ENCODE measurements around the gene MYH4. TPM values are rescaled to one million over a fixed set of nuclear protein-coding genes. Genes with fewer than 3 reads are reported as not detected.

Gene MYH4
- polyA plus RNA-seq, 3 donors from 2014 or later = not detected

DNA sequence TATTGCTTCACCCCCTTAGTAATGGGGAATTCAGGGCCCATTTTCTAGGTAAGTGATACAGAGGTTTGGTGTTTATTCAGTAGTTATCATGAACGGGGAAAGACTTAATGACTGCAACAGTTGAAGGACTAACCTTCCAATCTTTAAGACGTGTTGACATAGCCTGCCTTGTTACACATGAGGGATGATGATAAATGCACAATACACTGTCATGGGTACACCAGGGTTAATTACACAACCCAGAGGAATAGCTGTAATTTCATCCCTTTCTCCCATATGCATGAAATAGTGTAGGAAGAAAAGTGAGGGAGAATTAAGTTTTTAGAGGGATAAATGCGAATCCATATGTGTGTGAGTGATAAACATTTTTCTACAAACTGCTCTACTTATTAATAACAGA, 10.7 kb downstream of the MYH4 start:
- no peak overlapping the region for H3K27ac Mint-ChIP-seq

DNA sequence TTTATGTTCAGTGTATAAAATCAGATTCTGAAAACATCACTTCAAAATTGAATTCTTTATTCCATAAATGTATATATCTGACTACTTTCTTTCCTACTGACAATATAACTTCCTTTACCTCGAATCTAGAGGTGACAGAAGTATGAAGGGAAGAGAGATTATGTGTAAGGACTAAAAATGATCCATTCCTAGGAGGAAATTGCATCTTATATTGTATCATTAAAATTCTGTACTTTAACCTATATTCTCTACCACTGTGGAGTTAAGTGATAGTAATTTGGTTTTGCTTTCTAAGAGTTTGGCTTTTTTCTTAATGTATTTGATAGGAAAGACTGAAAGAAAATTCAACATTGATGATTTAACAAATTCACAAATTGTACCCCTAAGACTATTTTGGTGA, 11.4 kb downstream of the MYH4 start:
- no peak for DNase-seq
- Mint-ChIP-seq H3K27me3 (ENCODE audit: low read depth in 3 of 3) (peaks cover 0 to 4% (median 3%) of the 10 kb centered on the region in 3 donors), H3K36me3 (no peaks in the 10 kb centered on the region), H3K4me3 (no peak overlapping the region), H3K27ac (no peak overlapping the region), H3K4me1 (no peaks in the 10 kb centered on the region), H3K9me3 (no peaks in the 10 kb centered on the region)

More for the DNA sequence above, 10.7 kb downstream of the MYH4 start:
- H3K27me3 Mint-ChIP-seq (ENCODE audit: low read depth in 3 of 3) = peaks cover 0 to 4% (median 3%) of the 10 kb centered on the region in 3 donors
- H3K4me1 Mint-ChIP-seq = no peaks in the 10 kb centered on the region
- no peaks in the 10 kb centered on the region for H3K36me3 Mint-ChIP-seq
- no peaks in the 10 kb centered on the region for H3K9me3 Mint-ChIP-seq
- H3K4me3 Mint-ChIP-seq = no peak overlapping the region
- DNase-seq = no peak

DNA sequence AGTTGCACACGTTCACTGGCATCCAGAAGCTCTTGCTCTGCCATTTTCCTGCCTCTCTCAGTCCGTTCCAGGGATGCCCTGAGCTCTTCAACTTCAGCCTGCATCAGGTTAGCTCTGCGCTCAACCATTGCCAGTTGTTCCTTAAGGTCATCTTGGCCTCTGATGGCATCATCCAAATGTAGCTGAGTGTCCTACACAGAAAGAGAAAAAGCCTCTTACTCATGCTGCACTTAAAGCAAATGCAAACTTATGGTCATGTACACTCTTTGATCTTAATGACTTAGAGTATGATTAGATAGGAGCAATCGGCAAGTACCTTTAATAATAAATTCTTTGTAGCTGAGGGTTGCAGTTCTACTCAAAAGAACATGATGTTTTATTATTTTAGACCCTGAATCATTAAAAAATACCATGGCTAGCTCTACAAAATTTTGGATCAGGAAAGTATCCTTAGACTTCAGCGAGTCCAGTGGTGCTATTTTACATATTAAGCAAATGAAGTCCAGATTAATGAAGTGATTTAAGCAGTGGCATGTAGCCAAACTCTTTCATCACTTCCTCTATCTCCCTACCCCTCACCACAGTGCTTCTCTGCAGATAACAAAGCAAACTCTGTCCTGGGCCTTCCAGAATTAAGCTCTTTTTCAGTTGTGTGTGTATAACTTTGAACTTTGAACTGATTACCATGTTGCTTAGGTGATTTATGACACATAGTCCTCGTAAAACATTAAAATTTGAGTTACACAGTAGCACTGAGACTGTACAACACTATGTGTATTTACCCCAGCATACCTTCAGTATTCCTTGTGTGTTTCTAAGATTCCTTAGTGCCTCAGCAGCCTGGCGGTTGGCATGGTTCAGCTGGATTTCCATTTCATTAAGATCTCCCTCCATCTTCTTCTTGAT, 22.1 kb downstream of the MYH4 start:
- Mint-ChIP-seq H3K27ac (no peak overlapping the region), H3K4me3 (no peak overlapping the region), H3K36me3 (no peaks in the 10 kb centered on the region), H3K9me3 (no peaks in the 10 kb centered on the region), H3K27me3 (ENCODE audit: low read depth in 3 of 3) (peaks cover 0 to 13% (median 7%) of the 10 kb centered on the region in 3 donors), H3K4me1 (no peaks in the 10 kb centered on the region)
- DNase-seq = no peak

DNA sequence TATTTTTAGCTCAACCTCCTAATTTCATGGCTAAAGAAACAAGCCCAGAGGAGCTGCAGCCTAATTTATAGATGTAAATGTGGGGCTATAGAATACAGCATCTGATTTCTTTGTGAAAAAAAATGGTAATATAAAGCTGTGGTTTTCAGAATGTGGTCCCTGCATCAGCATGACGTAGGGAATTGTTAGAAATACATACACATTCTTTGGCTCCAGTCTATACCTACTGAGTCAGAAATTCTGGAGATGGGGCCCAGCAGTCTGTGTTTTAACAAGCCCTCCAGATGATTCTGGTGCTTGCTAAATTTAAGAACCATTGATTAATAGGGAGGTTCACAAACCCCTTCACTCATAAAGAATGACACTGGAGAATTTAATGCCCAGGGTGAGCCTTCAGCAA, 29.5 kb downstream of the MYH4 start:
- Mint-ChIP-seq H3K27me3 (ENCODE audit: low read depth in 3 of 3) (peaks cover 1 to 23% (median 7%) of the 10 kb centered on the region in 3 donors), H3K36me3 (no peaks in the 10 kb centered on the region)
- DNase-seq = no peak

DNA sequence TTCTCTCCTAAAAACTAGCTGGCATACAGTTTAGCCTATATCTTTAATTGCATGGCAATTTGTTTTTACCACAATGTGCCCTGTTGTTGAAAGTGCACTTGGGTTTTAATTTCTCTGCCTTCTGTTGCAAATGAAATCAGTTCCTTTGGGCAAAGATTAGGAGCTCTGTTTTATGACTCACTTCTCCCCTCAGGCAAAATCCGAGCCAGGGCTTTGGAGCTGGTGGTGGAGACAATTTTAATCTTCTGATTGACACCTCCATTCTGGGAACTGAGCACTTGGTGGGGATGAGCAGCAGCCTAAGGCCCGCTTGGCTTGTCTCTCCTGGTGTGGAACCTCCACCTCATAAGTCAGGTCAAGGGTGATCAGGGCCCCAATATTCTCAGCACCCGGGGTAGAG, 34.3 kb downstream of the MYH4 start:
- Mint-ChIP-seq H3K9me3 (peaks cover 0 to 9% (median 0%) of the 10 kb centered on the region in 6 donors), H3K27me3 (ENCODE audit: low read depth in 3 of 3) (peaks cover 0 to 39% (median 12%) of the 10 kb centered on the region in 3 donors), H3K27ac (no peak overlapping the region), H3K4me3 (no peak overlapping the region), H3K4me1 (no peaks in the 10 kb centered on the region), H3K36me3 (no peaks in the 10 kb centered on the region)
- DNase-seq = no peak

More for the DNA sequence above, 29.5 kb downstream of the MYH4 start:
- H3K4me3 Mint-ChIP-seq = no peak overlapping the region
- no peak overlapping the region for H3K27ac Mint-ChIP-seq
- H3K9me3 Mint-ChIP-seq = no peaks in the 10 kb centered on the region
- H3K4me1 Mint-ChIP-seq = no peaks in the 10 kb centered on the region

DNA sequence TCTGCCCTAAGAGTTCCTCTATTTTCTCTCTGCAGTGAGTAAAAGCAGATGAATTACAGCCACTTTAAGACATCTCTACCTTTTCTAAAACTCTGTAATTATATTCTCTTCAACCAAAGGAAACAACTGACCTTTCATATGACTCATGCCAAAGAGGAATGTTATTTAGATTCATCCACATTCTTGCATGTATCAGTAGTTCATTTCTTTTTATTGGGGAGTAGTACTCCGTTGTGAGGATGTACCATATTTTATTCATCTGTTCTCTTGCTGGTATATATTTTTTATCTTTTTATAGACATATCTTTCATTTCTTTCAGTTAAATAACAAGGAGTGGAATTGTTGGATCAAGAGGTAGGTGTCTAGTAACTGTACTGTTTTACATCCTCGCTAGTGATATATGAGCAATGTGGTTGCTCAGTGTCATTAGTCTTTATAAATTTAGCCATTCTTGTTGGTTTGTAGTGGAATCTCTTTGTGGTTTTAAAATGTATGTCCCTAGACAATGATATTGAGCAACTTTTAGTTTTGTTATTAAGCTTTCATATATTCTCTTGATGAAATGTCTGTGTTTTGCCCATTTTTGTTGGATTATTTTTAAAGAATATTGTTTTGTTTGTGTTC, 39.8 kb downstream of the MYH4 start:
- H3K9me3 Mint-ChIP-seq = peaks cover 0 to 9% (median 0%) of the 10 kb centered on the region in 6 donors
- no peak overlapping the region for H3K27ac Mint-ChIP-seq
- DNase-seq = no peak
- H3K27me3 Mint-ChIP-seq (ENCODE audit: low read depth in 3 of 3) = peaks cover 1 to 18% (median 7%) of the 10 kb centered on the region in 3 donors
- no peaks in the 10 kb centered on the region for H3K4me1 Mint-ChIP-seq
- no peak overlapping the region for H3K4me3 Mint-ChIP-seq
- H3K36me3 Mint-ChIP-seq = no peaks in the 10 kb centered on the region

DNA sequence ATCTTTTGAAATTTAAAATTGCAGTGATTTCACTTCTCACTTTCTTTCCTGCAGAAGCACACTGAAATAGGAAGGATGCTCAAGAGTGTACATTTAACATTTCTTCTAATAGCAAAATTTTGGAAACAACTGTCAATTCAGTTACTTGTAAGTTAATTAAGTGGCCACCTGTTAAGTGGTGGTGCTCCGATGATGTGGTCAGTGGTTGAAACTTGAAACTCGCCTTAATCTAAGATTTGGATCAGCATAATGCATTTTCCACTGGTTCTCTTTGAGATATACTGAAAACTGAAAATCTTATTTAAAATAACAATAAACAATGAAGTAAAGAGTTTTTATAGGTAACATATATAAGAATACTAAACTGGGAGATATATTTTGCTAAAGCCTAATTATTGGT, 40.6 kb downstream of the MYH4 start:
- Mint-ChIP-seq H3K4me3 (no peak overlapping the region), H3K9me3 (peaks cover 0 to 9% (median 0%) of the 10 kb centered on the region in 6 donors), H3K4me1 (no peaks in the 10 kb centered on the region), H3K27me3 (ENCODE audit: low read depth in 3 of 3) (peaks cover 1 to 16% (median 7%) of the 10 kb centered on the region in 3 donors), H3K36me3 (no peaks in the 10 kb centered on the region), H3K27ac (no peak overlapping the region)
- DNase-seq = no peak

DNA sequence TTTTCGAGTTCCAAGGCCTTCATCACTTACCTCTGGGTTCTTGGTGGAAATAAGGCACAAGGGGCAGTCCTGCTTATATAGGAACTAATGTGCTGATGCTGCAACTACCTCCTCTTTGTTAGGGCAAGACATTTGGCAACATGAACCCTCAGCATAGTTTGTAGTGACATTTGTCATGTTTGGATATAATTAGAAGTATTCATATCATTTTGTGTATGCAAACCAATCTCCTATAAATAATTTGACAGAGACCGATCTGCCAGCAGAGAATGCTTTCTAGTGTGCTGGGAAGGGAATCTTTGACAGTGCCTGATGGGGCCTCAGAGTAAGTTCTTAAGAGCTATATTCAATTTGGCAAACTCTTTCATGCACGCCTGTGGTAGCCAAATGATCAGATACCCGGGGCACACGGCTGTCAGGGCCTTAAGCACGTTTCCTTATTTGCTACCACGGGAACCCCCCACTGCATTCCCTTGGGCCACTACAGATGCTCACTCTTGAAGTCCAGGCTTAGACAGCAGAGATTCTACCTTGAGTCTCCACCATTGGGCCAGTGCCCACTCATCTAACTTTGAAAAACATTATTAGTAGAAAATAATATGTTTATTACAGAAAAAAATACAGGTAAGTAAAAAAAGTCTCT, 47.3 kb downstream of the MYH4 start, which contains the start of gene MYH8:
Gene MYH8, minus strand, starts transcription at position 51 of the 643 bp plus-strand sequence. CDS start 1,723 bp downstream, outside the sequence.
- H3K36me3 Mint-ChIP-seq = no peaks in the 10 kb centered on the region
- no peak within 1 kb of the TSS for H3K27ac Mint-ChIP-seq
- DNase-seq = no peak
- no peaks in the 10 kb centered on the region for H3K4me1 Mint-ChIP-seq
- peaks cover 0 to 2% (median 0%) of the 10 kb centered on the region in 6 donors for H3K9me3 Mint-ChIP-seq
- H3K27me3 Mint-ChIP-seq (ENCODE audit: low read depth in 3 of 3) = peaks cover 0 to 7% (median 2%) of the 10 kb centered on the region in 3 donors
- H3K4me3 Mint-ChIP-seq = no peak within 1 kb of the TSS

DNA sequence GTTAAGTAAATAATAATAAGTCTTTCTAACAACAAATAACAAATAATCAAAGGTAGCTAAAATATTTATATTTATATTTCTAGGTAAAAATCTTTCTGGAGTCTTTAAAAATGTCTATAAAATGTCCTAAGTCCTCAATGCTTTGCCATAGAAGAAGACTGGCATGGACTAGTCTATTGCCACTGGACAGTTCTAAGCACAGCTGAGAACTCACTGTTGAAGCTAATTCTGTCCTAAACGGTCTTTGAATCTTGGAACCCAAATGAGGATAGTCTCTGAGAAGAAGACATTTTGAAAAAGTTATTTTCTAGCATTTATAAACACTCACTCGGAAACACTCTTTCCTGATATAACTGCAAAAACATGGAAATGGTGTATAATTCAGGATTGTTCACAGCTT, 48.1 kb downstream of the MYH4 start:
- Mint-ChIP-seq H3K27me3 (ENCODE audit: low read depth in 3 of 3) (peaks cover 0 to 7% (median 2%) of the 10 kb centered on the region in 3 donors), H3K4me3 (no peak overlapping the region), H3K27ac (no peak overlapping the region), H3K4me1 (no peaks in the 10 kb centered on the region), H3K9me3 (peaks cover 0 to 2% (median 0%) of the 10 kb centered on the region in 6 donors), H3K36me3 (no peaks in the 10 kb centered on the region)
- DNase-seq = no peak

DNA sequence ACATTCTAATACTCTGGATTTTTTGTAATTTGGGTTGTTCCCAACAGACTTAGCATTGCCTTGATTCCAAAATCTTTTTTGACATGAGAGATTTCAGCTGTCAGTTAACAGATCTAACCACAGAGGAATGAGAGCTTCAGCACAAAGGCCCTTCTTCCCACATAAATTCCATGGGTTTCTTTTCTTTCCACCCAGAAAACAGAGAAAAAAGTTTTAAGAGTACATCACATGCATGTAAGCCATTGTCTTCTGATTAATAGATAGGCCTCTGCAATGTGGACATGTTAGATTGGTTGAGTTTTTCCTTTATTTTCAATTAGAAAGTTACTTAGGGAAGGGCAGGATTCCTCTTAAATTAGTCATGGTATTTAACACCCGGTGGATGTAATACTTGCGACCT, 48.5 kb downstream of the MYH4 start:
- no peak overlapping the region for H3K27ac Mint-ChIP-seq
- H3K9me3 Mint-ChIP-seq = peaks cover 0 to 2% (median 0%) of the 10 kb centered on the region in 6 donors
- H3K27me3 Mint-ChIP-seq (ENCODE audit: low read depth in 3 of 3) = peaks cover 0 to 7% (median 2%) of the 10 kb centered on the region in 3 donors
- no peaks in the 10 kb centered on the region for H3K4me1 Mint-ChIP-seq
- H3K36me3 Mint-ChIP-seq = no peaks in the 10 kb centered on the region
- no peak overlapping the region for H3K4me3 Mint-ChIP-seq
- no peak for DNase-seq

DNA sequence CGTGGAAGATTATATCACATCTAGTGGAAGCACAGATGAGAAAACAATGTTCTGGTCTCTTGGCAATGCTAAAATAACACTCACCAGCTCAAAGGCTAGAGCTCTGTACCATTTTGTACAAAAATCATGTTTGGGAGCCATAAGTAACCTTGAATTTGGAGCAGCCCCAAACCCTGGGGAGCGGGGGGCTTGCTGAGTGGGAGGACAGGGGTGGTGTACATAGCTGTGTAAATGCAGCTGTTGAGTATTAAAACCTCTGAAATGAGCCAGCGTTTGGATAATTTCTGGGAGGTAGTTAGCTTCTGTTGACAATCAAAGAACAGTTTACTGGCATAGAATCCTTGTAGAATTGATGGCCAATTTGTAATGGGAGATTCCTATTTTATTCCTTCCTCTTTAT, 51.9 kb downstream of the MYH4 start:
- peaks cover 0 to 2% (median 0%) of the 10 kb centered on the region in 6 donors for H3K9me3 Mint-ChIP-seq
- H3K27me3 Mint-ChIP-seq (ENCODE audit: low read depth in 3 of 3) = peaks cover 0 to 10% (median 3%) of the 10 kb centered on the region in 3 donors
- no peak overlapping the region for H3K27ac Mint-ChIP-seq
- no peaks in the 10 kb centered on the region for H3K36me3 Mint-ChIP-seq
- no peaks in the 10 kb centered on the region for H3K4me1 Mint-ChIP-seq
- no peak for DNase-seq
- H3K4me3 Mint-ChIP-seq = no peak overlapping the region

DNA sequence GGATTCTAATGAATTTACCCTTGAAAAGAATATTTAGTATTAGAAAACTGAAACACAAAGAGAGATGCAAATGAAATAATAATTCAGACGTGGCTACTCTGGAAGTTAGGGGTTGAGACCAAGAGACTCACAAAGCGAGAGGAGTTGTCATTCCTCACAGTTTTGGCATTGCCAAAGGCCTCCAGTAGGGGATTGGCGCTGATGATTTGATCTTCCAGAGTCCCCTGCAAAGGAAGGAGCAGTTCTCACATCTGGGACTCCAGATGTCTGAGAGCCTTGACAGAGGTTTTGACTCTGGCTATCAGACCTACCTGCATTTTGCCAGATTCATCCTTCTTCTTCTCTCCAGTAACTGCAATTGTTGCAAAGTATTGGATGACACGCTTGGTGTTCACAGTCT, 54.2 kb downstream of the MYH4 start:
- Mint-ChIP-seq H3K4me1 (no peaks in the 10 kb centered on the region), H3K4me3 (no peak overlapping the region), H3K27me3 (ENCODE audit: low read depth in 3 of 3) (peaks cover 0 to 10% (median 3%) of the 10 kb centered on the region in 3 donors), H3K9me3 (peaks cover 0 to 2% (median 0%) of the 10 kb centered on the region in 6 donors), H3K36me3 (no peaks in the 10 kb centered on the region), H3K27ac (no peak overlapping the region)
- DNase-seq = no peak

DNA sequence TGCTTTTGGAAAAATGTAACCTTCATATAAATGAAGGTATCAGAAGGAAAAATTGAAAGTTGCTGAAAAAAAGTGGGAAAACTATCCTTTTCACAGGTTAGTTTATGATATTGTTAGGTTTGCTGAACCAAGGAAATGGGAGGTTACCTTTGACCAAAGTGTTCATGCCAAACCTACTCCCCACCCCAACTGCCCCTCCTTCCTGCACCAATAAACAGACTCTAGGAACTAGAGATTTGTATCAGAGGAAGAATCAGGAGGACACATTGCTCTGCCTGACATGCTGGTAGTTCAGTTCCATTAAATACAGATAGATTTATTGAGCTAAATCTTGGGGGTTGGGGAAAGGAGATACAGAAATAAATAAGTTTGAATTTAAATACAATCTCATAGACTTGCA, 65.8 kb downstream of the MYH4 start:
- H3K36me3 Mint-ChIP-seq = no peaks in the 10 kb centered on the region
- no peaks in the 10 kb centered on the region for H3K4me1 Mint-ChIP-seq
- no peak overlapping the region for H3K27ac Mint-ChIP-seq
- no peak for DNase-seq
- H3K9me3 Mint-ChIP-seq = no peaks in the 10 kb centered on the region
- no peak overlapping the region for H3K4me3 Mint-ChIP-seq
- peaks cover 5 to 10% (median 7%) of the 10 kb centered on the region in 3 donors for H3K27me3 Mint-ChIP-seq (ENCODE audit: low read depth in 3 of 3)

DNA sequence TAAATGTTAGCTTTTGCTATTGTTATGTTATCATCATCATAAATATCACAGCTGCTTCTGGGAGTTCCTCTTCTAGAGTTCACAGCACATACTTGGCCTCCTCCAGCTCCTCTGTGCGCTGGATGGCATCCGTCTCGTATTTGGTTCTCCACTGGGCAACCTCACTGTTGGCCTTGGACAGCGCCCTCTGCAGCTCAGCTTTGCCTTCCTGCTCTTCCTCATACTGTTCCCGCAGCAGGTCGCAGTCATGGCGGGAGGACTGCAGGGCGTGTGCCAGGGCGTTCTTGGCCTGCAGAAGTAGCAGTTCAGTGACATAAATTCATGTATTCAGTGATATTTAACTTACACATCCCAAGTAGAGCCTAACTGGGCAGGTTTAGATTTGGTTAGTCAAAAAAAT, 71.0 kb downstream of the MYH4 start:
- no peak overlapping the region for H3K27ac Mint-ChIP-seq
- H3K36me3 Mint-ChIP-seq = no peaks in the 10 kb centered on the region
- H3K9me3 Mint-ChIP-seq = no peaks in the 10 kb centered on the region
- H3K4me3 Mint-ChIP-seq = no peak overlapping the region
- H3K27me3 Mint-ChIP-seq (ENCODE audit: low read depth in 3 of 3) = peaks cover 4% of the 10 kb centered on the region in 3 donors
- DNase-seq = no peak
- H3K4me1 Mint-ChIP-seq = no peaks in the 10 kb centered on the region

Data from immature natural killer cell (primary cell).